Measurements from ENCODE around the gene CEP89.
"Not testable (repeated sequence)": the region's sequence is repeated elsewhere in the genome, so short reads cannot be mapped to it uniquely, and the experiment has no call there.

Gene CEP89

GRCh38 chr19:32971715-32972540 is at the start of gene CEP89, which contains the start of gene FAAP24:
Gene CEP89 (minus strand): TSS chr19:32971958. CDS start chr19:32971874, 84 bp downstream.
Gene FAAP24 (plus strand): TSS chr19:32972242. CDS start chr19:32973197, 955 bp downstream.
- TF ChIP-seq CTCF (IDR thresholded peaks at IDR 0.05; ENCODE audit: control extremely low read depth, extremely low read depth, low read depth, missing control alignments), result peak; percentile 4
- CTCF ChIA-PET, result interaction anchor here (1.6 kb wide), 1 partner anchor 10 kb away, joined by 4 read pairs; no protein-coding TSS in a partner anchor
- POLR2A ChIA-PET, result interaction anchor here (0.7 kb wide), 1 partner anchor 98 kb away, joined by 4 read pairs; no protein-coding TSS in a partner anchor
- DNase-seq (ENCODE audit: extremely low spot score), result peak; percentile 99

- CTCF ChIA-PET; DNase-seq (ENCODE audit: extremely low spot score); POLR2A ChIA-PET: not testable (repeated sequence)
These were observed 39.1 kb upstream of the CEP89 start for GRCh38 chr19:33010891-33011290.

- ChIA-PET POLR2A (no interaction called here), CTCF (no interaction called here)
- DNase-seq (ENCODE audit: extremely low spot score), result no peak
- TF ChIP-seq CTCF (IDR thresholded peaks at IDR 0.05; ENCODE audit: control extremely low read depth, extremely low read depth, low read depth, missing control alignments), result no peak
These were observed 37.0 kb upstream of the CEP89 start for GRCh38 chr19:33008738-33009137.

- CTCF ChIA-PET, result no interaction called here
- no peak for DNase-seq (ENCODE audit: extremely low spot score)
- POLR2A ChIA-PET, result no interaction called here
- no peak for TF ChIP-seq CTCF (IDR thresholded peaks at IDR 0.05; ENCODE audit: control extremely low read depth, extremely low read depth, low read depth, missing control alignments)
These were observed 33.7 kb upstream of the CEP89 start for GRCh38 chr19:33005440-33005839.

GRCh38 chr19:33003424-33004024 is 31.8 kb upstream of the CEP89 start:
- CTCF ChIA-PET; DNase-seq (ENCODE audit: extremely low spot score); POLR2A ChIA-PET: not testable (repeated sequence)

GRCh38 chr19:33002126-33002865 is 30.5 kb upstream of the CEP89 start:
- POLR2A ChIA-PET; DNase-seq (ENCODE audit: extremely low spot score); CTCF ChIA-PET: not testable (repeated sequence)

GRCh38 chr19:33000910-33001309 is 29.2 kb upstream of the CEP89 start:
- DNase-seq (ENCODE audit: extremely low spot score), result no peak
- ChIA-PET CTCF (no interaction called here), POLR2A (no interaction called here)
- TF ChIP-seq CTCF (IDR thresholded peaks at IDR 0.05; ENCODE audit: control extremely low read depth, extremely low read depth, low read depth, missing control alignments), result no peak

- no peak for TF ChIP-seq CTCF (IDR thresholded peaks at IDR 0.05; ENCODE audit: control extremely low read depth, extremely low read depth, low read depth, missing control alignments)
- DNase-seq (ENCODE audit: extremely low spot score), result no peak
- ChIA-PET CTCF (interaction anchor here (1.3 kb wide), 1 partner anchor 15 kb away, joined by 3 read pairs; no protein-coding TSS in a partner anchor), POLR2A (no interaction called here)
These were observed 28.8 kb upstream of the CEP89 start for GRCh38 chr19:33000510-33000909.
